WTC11 (cell line): ENCODE measurements around the gene PAPLN. TPM values are rescaled to one million over a fixed set of nuclear protein-coding genes. Genes with fewer than 3 reads are reported as not detected.

Experiments used
- ATAC-seq: fragments of 200-7000 bp; cut with Tn5 transposase; 2 replicates; pipeline ENCODE4 v1.10.0; 2021; ENCODE audit warnings: mild to moderate bottlenecking, moderate library complexity
- CTCF ChIA-PET: fragments of 300-600 bp; sonication (Branson Sonifier 250); formaldehyde crosslinking; loops from one replicate; lab custom pipeline; 2021; ENCODE audit warnings: antibody characterized with exemption; lab: Charles Lee
- POLR2A ChIA-PET: fragments of 350-600 bp; sonication (Branson Sonifier 250); formaldehyde crosslinking; loops from one replicate; lab custom pipeline; 2021; ENCODE audit warnings: antibody characterized with exemption; lab: Charles Lee
- DNase-seq: peaks from one replicate; pipeline ENCODE4 v3.0.0; 2021; ENCODE audit warnings: low spot score
- H3K27ac Mint-ChIP-seq: 2 replicates; pipeline ENCODE4 v1.8.0; 2021; ENCODE audit warnings: mixed read lengths
- H3K27me3 Mint-ChIP-seq: 2 replicates; pipeline ENCODE4 v1.8.0; 2021; ENCODE audit warnings: low read depth, mild to moderate bottlenecking, moderate library complexity, mixed read lengths
- H3K36me3 Mint-ChIP-seq: 2 replicates; pipeline ENCODE4 v1.8.0; 2021; ENCODE audit warnings: mixed read lengths
- H3K4me1 Mint-ChIP-seq: 2 replicates; pipeline ENCODE4 v1.8.0; 2022; ENCODE audit warnings: mixed read lengths
- H3K4me3 Mint-ChIP-seq: 2 replicates; pipeline ENCODE4 v1.8.0; 2021; ENCODE audit warnings: mild to moderate bottlenecking, moderate library complexity, mixed read lengths
- H3K9me3 Mint-ChIP-seq: 2 replicates; pipeline ENCODE4 v1.8.0; 2021; ENCODE audit warnings: mixed read lengths
- CREM ChIP-seq: sonication (generic); formaldehyde crosslinking; IDR thresholded peaks from 2 replicates; pipeline ENCODE4 v1.8.1; 2022; ENCODE audit warnings: mild to moderate bottlenecking, missing genetic modification reagents, moderate library complexity
- EMX1 ChIP-seq: fragments of 250-450 bp; sonication (Bioruptor Pico); IDR thresholded peaks from 2 replicates; pipeline ENCODE4 v1.8.0; 2021; ENCODE audit warnings: mild to moderate bottlenecking
- FOXK1 ChIP-seq: sonication (generic); formaldehyde crosslinking; IDR thresholded peaks from 2 replicates; pipeline ENCODE4 v1.8.0; 2022; ENCODE audit warnings: mild to moderate bottlenecking, moderate library complexity, missing genetic modification reagents
- MXD4 ChIP-seq: fragments of 250-450 bp; sonication (Bioruptor Pico); IDR thresholded peaks from 2 replicates; pipeline ENCODE4 v1.8.0; 2021; ENCODE audit warnings: mild to moderate bottlenecking, moderate library complexity, borderline replicate concordance
- NR1H2 ChIP-seq: sonication (generic); formaldehyde crosslinking; IDR thresholded peaks from 2 replicates; pipeline ENCODE4 v1.9.0; 2021; ENCODE audit warnings: mild to moderate bottlenecking, moderate library complexity, missing genetic modification reagents
- NR2C2 ChIP-seq: sonication (generic); formaldehyde crosslinking; IDR thresholded peaks from 2 replicates; pipeline ENCODE4 v1.8.0; 2022; ENCODE audit warnings: mild to moderate bottlenecking, missing genetic modification reagents
- NR3C1 ChIP-seq: sonication (generic); formaldehyde crosslinking; conservative IDR thresholded peaks from 2 replicates; pipeline ENCODE4 v1.8.1; 2023; ENCODE audit warnings: low read depth, mild to moderate bottlenecking, missing genetic modification reagents
- OVOL2 ChIP-seq: fragments of 250-450 bp; sonication (Bioruptor Pico); IDR thresholded peaks from 2 replicates; pipeline ENCODE4 v1.9.0; 2021; ENCODE audit warnings: mild to moderate bottlenecking, borderline replicate concordance
- ZNF138 ChIP-seq: sonication (generic); formaldehyde crosslinking; conservative IDR thresholded peaks from 2 replicates; pipeline ENCODE4 v1.8.1; 2022; ENCODE audit warnings: mild to moderate bottlenecking, moderate library complexity, missing genetic modification reagents
- ZNF671 ChIP-seq: fragments of 250-450 bp; sonication (Bioruptor Pico); IDR thresholded peaks from 2 replicates; pipeline ENCODE4 v1.8.0; 2021; ENCODE audit warnings: mild to moderate bottlenecking
- total RNA-seq: library from RNA; stranded (reverse); gene quantifications from 3 replicates; pipeline ENCODE4 v1.2.3, GENCODE V29; 2021
- TF ChIP-seq, protein P1 (sequence below): fragments of 250-450 bp; sonication (Bioruptor Pico); IDR thresholded peaks from 2 replicates; pipeline ENCODE4 v1.9.0; 2021; ENCODE audit warnings: mild to moderate bottlenecking
- TF ChIP-seq, protein P2 (sequence below): fragments of 250-450 bp; sonication (Bioruptor Pico); IDR thresholded peaks from 2 replicates; pipeline ENCODE4 v1.9.0; 2021; ENCODE audit warnings: moderate library complexity, mild to moderate bottlenecking, inconsistent platforms, borderline replicate concordance
- TF ChIP-seq, protein P3 (sequence below): sonication (generic); formaldehyde crosslinking; IDR thresholded peaks from 2 replicates; pipeline ENCODE4 v1.8.1; 2022; ENCODE audit warnings: mild to moderate bottlenecking, missing genetic modification reagents, moderate library complexity, borderline replicate concordance
- TF ChIP-seq, protein P4 (sequence below): sonication (generic); formaldehyde crosslinking; IDR thresholded peaks from 2 replicates; pipeline ENCODE4 v1.8.1; 2023; ENCODE audit warnings: mild to moderate bottlenecking, moderate library complexity, missing genetic modification reagents
- TF ChIP-seq, protein P5 (sequence below): sonication (generic); formaldehyde crosslinking; IDR thresholded peaks from 2 replicates; pipeline ENCODE4 v1.8.1; 2022; ENCODE audit warnings: low read depth, mild to moderate bottlenecking, moderate library complexity, missing genetic modification reagents, borderline replicate concordance
- TF ChIP-seq, protein P6 (sequence below): fragments of 250-450 bp; sonication (Bioruptor Pico); IDR thresholded peaks from 2 replicates; pipeline ENCODE4 v1.8.0; 2021; ENCODE audit warnings: mild to moderate bottlenecking
- TF ChIP-seq, protein P7 (sequence below): sonication (generic); formaldehyde crosslinking; IDR thresholded peaks from 2 replicates; pipeline ENCODE4 v1.8.0; 2022; ENCODE audit warnings: mild to moderate bottlenecking, missing genetic modification reagents

PAPLN gene
- total RNA-seq, 1 experiment from 2014 or later, result 9.3 TPM

DNA sequence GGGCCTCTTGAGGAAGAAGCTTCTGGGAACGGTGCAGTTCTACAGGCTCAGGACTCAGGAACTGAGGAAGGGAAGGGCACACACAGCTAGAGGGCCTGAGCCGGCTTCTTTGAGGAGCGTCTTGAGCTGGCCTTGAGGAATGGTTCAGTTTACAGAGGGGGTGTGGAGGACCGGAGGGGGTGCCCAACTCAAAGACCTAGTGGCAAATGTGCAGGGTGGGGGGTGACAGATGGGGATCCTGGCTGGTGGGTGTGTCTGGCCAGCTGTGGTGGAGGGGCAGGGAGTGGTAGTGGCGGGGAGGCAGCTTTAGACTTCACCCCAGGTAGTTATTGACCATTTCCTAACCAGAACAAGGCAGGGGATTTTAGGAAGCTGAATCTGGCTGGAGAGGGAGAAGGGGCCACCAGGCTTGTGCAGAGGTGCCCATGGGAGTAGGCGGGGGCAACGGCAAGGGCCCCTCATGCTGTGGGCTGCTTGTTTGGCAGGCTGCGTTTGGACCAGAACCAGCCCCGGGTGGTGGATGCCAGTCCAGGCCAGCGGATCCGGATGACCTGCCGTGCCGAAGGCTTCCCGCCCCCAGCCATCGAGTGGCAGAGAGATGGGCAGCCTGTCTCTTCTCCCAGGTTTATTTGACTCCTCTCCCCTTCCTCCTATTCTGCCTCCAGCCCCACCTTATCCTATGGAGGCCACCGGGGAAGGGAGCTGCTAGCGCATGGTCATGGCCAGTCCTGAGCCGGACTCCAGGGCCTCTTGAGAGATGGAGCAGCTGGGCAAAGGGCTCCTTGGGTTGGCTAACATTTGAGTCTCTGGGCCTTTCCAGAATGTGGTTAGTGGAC, 27.8 kb downstream of the PAPLN start:
- no peak for ATAC-seq
- POLR2A ChIA-PET, result no interaction called here

DNA sequence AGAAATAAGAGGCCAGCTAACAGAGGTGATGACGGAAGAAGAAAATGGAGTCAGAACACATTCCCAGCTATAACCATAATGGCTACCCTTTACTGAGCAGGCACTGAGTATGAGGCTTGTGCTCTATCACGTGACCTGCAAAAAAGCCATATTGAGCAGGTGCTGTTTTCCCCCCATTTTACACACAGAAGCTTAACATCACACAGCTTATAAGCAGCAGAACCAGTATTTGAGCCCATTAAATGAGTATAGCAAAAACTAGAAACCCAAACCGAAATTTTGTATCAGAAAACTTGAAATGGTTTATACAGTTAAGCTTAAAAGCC, 28.4 kb downstream of the PAPLN start:
- no peak for DNase-seq
- Mint-ChIP-seq H3K36me3 (no peaks in the 10 kb centered on the region), H3K27me3 (no peaks in the 10 kb centered on the region), H3K27ac (no peak overlapping the region), H3K9me3 (no peaks in the 10 kb centered on the region), H3K4me3 (no peak overlapping the region), H3K4me1 (peaks cover 2% of the 10 kb centered on the region)
- CTCF ChIA-PET, result interaction anchor here (1.2 to 2.0 kb wide), 5 partner anchors 30 to 367 kb away, joined by 3 to 16 read pairs (median 5); no protein-coding TSS in a partner anchor
- TF ChIP-seq NR1H2 (CRISPR knock-in tag), result no peak
- TF ChIP-seq MXD4, result no peak
- no peak for TF ChIP-seq FOXK1 (CRISPR knock-in tag)
- TF ChIP-seq OVOL2 (CRISPR knock-in tag), result no peak
- POLR2A ChIA-PET, result no interaction called here
- no peak for ATAC-seq

More for the DNA sequence above, 27.8 kb downstream of the PAPLN start:
- H3K9me3 Mint-ChIP-seq, result no peaks in the 10 kb centered on the region
- H3K4me1 Mint-ChIP-seq, result no peaks in the 10 kb centered on the region; the same call in 1 of the 2 replicates
- CTCF ChIA-PET, result interaction anchor here (0.7 to 2.0 kb wide), 6 partner anchors 30 to 368 kb away, joined by 3 to 16 read pairs (median 4); no protein-coding TSS in a partner anchor
- no peaks in the 10 kb centered on the region for H3K27me3 Mint-ChIP-seq
- TF ChIP-seq, protein P1, sequence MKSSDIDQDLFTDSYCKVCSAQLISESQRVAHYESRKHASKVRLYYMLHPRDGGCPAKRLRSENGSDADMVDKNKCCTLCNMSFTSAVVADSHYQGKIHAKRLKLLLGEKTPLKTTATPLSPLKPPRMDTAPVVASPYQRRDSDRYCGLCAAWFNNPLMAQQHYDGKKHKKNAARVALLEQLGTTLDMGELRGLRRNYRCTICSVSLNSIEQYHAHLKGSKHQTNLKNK, result no peak
- TF ChIP-seq, protein P2, sequence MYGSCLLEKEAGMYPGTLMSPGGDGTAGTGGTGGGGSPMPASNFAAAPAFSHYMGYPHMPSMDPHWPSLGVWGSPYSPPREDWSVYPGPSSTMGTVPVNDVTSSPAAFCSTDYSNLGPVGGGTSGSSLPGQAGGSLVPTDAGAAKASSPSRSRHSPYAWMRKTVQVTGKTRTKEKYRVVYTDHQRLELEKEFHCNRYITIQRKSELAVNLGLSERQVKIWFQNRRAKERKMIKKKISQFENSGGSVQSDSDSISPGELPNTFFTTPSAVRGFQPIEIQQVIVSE (CRISPR knock-in tag), result no peak
- TF ChIP-seq NR2C2 (CRISPR knock-in tag), result no peak
- no peak for TF ChIP-seq CREM (CRISPR knock-in tag)
- TF ChIP-seq, protein P3, sequence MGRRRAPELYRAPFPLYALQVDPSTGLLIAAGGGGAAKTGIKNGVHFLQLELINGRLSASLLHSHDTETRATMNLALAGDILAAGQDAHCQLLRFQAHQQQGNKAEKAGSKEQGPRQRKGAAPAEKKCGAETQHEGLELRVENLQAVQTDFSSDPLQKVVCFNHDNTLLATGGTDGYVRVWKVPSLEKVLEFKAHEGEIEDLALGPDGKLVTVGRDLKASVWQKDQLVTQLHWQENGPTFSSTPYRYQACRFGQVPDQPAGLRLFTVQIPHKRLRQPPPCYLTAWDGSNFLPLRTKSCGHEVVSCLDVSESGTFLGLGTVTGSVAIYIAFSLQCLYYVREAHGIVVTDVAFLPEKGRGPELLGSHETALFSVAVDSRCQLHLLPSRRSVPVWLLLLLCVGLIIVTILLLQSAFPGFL (CRISPR knock-in tag), result no peak
- TF ChIP-seq, protein P4, sequence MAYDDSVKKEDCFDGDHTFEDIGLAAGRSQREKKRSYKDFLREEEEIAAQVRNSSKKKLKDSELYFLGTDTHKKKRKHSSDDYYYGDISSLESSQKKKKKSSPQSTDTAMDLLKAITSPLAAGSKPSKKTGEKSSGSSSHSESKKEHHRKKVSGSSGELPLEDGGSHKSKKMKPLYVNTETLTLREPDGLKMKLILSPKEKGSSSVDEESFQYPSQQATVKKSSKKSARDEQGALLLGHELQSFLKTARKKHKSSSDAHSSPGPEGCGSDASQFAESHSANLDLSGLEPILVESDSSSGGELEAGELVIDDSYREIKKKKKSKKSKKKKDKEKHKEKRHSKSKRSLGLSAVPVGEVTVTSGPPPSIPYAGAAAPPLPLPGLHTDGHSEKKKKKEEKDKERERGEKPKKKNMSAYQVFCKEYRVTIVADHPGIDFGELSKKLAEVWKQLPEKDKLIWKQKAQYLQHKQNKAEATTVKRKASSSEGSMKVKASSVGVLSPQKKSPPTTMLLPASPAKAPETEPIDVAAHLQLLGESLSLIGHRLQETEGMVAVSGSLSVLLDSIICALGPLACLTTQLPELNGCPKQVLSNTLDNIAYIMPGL (CRISPR knock-in tag), result no peak
- TF ChIP-seq, protein P5, sequence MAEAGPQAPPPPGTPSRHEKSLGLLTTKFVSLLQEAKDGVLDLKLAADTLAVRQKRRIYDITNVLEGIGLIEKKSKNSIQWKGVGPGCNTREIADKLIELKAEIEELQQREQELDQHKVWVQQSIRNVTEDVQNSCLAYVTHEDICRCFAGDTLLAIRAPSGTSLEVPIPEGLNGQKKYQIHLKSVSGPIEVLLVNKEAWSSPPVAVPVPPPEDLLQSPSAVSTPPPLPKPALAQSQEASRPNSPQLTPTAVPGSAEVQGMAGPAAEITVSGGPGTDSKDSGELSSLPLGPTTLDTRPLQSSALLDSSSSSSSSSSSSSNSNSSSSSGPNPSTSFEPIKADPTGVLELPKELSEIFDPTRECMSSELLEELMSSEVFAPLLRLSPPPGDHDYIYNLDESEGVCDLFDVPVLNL (CRISPR knock-in tag), result no peak
- TF ChIP-seq EMX1 (CRISPR knock-in tag), result no peak
- TF ChIP-seq, protein P6, sequence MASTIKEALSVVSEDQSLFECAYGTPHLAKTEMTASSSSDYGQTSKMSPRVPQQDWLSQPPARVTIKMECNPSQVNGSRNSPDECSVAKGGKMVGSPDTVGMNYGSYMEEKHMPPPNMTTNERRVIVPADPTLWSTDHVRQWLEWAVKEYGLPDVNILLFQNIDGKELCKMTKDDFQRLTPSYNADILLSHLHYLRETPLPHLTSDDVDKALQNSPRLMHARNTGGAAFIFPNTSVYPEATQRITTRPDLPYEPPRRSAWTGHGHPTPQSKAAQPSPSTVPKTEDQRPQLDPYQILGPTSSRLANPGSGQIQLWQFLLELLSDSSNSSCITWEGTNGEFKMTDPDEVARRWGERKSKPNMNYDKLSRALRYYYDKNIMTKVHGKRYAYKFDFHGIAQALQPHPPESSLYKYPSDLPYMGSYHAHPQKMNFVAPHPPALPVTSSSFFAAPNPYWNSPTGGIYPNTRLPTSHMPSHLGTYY, result no peak
- TF ChIP-seq, protein P7, sequence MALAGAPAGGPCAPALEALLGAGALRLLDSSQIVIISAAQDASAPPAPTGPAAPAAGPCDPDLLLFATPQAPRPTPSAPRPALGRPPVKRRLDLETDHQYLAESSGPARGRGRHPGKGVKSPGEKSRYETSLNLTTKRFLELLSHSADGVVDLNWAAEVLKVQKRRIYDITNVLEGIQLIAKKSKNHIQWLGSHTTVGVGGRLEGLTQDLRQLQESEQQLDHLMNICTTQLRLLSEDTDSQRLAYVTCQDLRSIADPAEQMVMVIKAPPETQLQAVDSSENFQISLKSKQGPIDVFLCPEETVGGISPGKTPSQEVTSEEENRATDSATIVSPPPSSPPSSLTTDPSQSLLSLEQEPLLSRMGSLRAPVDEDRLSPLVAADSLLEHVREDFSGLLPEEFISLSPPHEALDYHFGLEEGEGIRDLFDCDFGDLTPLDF (CRISPR knock-in tag), result no peak
- TF ChIP-seq ZNF671, result no peak
- no peak for TF ChIP-seq ZNF138
- TF ChIP-seq NR3C1 (CRISPR knock-in tag), result no peak
- DNase-seq, result no peak
- H3K27ac Mint-ChIP-seq, result no peak overlapping the region
- H3K4me3 Mint-ChIP-seq, result no peak overlapping the region
- no peaks in the 10 kb centered on the region for H3K36me3 Mint-ChIP-seq
